HUES48 (cell line): Measurements from ENCODE around the gene SULT4A1.
A peak's percentile ranks its signal among the peaks of the same experiment; 100 is the strongest.

ENCODE experiments used
- H3K27ac ChIP-seq: one replicate; pipeline ENCODE4 v1.7.0; 2013; ENCODE audit warnings: low read depth, low read length, inconsistent platforms
- H3K27me3 ChIP-seq: 2 replicates; pipeline ENCODE4 v1.6.1; 2013; ENCODE audit warnings: mild to moderate bottlenecking, low read length; ENCODE audit not compliant: control insufficient read depth, insufficient read depth
- H3K36me3 ChIP-seq: 2 replicates; pipeline ENCODE4 v1.6.1; 2013; ENCODE audit warnings: low read length; ENCODE audit not compliant: control insufficient read depth, insufficient read depth
- H3K4me1 ChIP-seq: 2 replicates; pipeline ENCODE4 v1.6.1; 2013; ENCODE audit warnings: mild to moderate bottlenecking, low read length; ENCODE audit not compliant: control insufficient read depth, insufficient read depth
- H3K4me3 ChIP-seq: 2 replicates; pipeline ENCODE4 v1.5.1; 2013; ENCODE audit warnings: mild to moderate bottlenecking, low read depth, low read length
- H3K9ac ChIP-seq: 2 replicates; pipeline ENCODE4 v1.6.1; 2013; ENCODE audit warnings: mild to moderate bottlenecking, low read depth, low read length, moderate library complexity
- H3K9me3 ChIP-seq: 2 replicates; pipeline ENCODE4 v1.6.1; 2013; ENCODE audit warnings: low read length; ENCODE audit not compliant: control insufficient read depth, insufficient read depth

The SULT4A1 gene

GRCh38 chr22:43851058-43851978, 11.0 kb downstream of the SULT4A1 start:
- Histone ChIP-seq H3K36me3 (no peaks in the 10 kb centered on the region), H3K4me1 (peaks cover 7% of the 10 kb centered on the region; the same call in 1 of the 2 replicates), H3K9me3 (no peaks in the 10 kb centered on the region), H3K27ac (no peak overlapping the region), H3K4me3 (no peak overlapping the region), H3K27me3 (no peaks in the 10 kb centered on the region), H3K9ac (no peak overlapping the region)

- no peaks in the 10 kb centered on the region for H3K27me3 ChIP-seq
- peaks cover 15% of the 10 kb centered on the region; the same call in 1 of the 2 replicates for H3K4me1 ChIP-seq
- H3K27ac ChIP-seq = no peak overlapping the region
- H3K9me3 ChIP-seq = no peaks in the 10 kb centered on the region
- H3K4me3 ChIP-seq = no peak overlapping the region
- H3K9ac ChIP-seq = no peak overlapping the region
- H3K36me3 ChIP-seq = no peaks in the 10 kb centered on the region
These were observed 11.8 kb downstream of the SULT4A1 start for GRCh38 chr22:43850529-43850928.

- H3K27me3 ChIP-seq = no peaks in the 10 kb centered on the region
- no peak overlapping the region for H3K4me3 ChIP-seq
- no peaks in the 10 kb centered on the region for H3K36me3 ChIP-seq
- no peaks in the 10 kb centered on the region for H3K9me3 ChIP-seq
- peaks cover 16% of the 10 kb centered on the region; the same call in 1 of the 2 replicates for H3K4me1 ChIP-seq
- no peak overlapping the region for H3K27ac ChIP-seq
- no peak overlapping the region for H3K9ac ChIP-seq
These were observed 12.6 kb downstream of the SULT4A1 start for GRCh38 chr22:43849731-43850130.

DNA sequence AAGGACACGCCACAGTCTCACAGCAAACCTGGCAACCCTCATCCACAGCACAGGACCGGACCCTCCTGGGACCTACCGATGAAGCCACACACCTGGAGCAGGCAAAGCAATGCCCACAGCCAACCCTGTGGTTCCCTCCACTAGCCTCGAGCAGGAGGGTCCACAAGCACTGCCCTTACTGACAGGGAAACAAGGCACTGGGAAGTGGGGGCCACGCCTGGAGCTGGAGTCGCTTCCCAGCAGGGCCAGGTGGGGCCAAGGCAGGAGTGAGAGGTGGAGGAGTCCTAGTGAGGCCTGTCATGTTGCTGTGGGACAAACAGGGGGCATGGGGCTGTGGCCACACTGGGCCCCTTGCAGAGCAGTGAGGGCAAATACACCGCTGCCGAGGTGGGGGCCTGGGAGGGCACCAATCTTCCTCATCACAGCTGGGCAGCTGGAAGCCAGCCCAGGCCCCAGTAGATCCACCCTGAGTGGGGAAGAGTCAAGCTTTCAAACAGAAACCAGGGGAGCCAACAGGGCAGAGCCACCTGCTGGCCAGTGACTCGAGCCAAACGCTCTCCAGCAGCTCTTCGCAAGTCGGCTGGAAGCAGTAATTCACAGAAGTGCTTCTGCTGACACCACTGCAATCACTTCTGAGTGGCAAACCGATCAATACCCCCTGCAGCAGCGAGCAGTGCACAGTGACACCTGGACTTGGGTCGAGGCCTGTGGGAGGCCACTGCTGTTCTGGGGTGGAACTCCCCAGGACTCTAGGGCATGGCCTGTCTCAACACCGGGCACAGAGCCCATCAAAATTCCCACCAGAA, 13.7 kb downstream of the SULT4A1 start:
- no peaks in the 10 kb centered on the region for H3K9me3 ChIP-seq
- H3K27me3 ChIP-seq = no peaks in the 10 kb centered on the region
- no peak overlapping the region for H3K4me3 ChIP-seq
- H3K27ac ChIP-seq = peak overlapping the region; percentile 25
- H3K36me3 ChIP-seq = no peaks in the 10 kb centered on the region
- H3K4me1 ChIP-seq = peaks cover 12% of the 10 kb centered on the region; the same call in 1 of the 2 replicates
- no peak overlapping the region for H3K9ac ChIP-seq

GRCh38 chr22:43847376-43848289, 14.7 kb downstream of the SULT4A1 start:
- no peaks in the 10 kb centered on the region for H3K36me3 ChIP-seq

GRCh38 chr22:43846966-43847365, 15.3 kb downstream of the SULT4A1 start:
- Histone ChIP-seq H3K4me1 (peaks cover 12% of the 10 kb centered on the region; the same call in 1 of the 2 replicates), H3K9me3 (no peaks in the 10 kb centered on the region), H3K9ac (no peak overlapping the region), H3K36me3 (no peaks in the 10 kb centered on the region), H3K4me3 (no peak overlapping the region), H3K27ac (no peak overlapping the region), H3K27me3 (no peaks in the 10 kb centered on the region)

More at GRCh38 chr22:43847376-43848289, 14.7 kb downstream of the SULT4A1 start:
- Histone ChIP-seq H3K27ac (no peak overlapping the region), H3K4me1 (peaks cover 12% of the 10 kb centered on the region; the same call in 1 of the 2 replicates), H3K9me3 (no peaks in the 10 kb centered on the region), H3K4me3 (no peak overlapping the region), H3K27me3 (no peaks in the 10 kb centered on the region), H3K9ac (no peak overlapping the region)

- Histone ChIP-seq H3K4me3 (no peak overlapping the region), H3K27me3 (no peaks in the 10 kb centered on the region), H3K9ac (no peak overlapping the region), H3K9me3 (no peaks in the 10 kb centered on the region), H3K27ac (no peak overlapping the region), H3K36me3 (no peaks in the 10 kb centered on the region), H3K4me1 (peaks cover 12% of the 10 kb centered on the region; the same call in 1 of the 2 replicates)
These were observed 16.3 kb downstream of the SULT4A1 start for GRCh38 chr22:43845981-43846380.

DNA sequence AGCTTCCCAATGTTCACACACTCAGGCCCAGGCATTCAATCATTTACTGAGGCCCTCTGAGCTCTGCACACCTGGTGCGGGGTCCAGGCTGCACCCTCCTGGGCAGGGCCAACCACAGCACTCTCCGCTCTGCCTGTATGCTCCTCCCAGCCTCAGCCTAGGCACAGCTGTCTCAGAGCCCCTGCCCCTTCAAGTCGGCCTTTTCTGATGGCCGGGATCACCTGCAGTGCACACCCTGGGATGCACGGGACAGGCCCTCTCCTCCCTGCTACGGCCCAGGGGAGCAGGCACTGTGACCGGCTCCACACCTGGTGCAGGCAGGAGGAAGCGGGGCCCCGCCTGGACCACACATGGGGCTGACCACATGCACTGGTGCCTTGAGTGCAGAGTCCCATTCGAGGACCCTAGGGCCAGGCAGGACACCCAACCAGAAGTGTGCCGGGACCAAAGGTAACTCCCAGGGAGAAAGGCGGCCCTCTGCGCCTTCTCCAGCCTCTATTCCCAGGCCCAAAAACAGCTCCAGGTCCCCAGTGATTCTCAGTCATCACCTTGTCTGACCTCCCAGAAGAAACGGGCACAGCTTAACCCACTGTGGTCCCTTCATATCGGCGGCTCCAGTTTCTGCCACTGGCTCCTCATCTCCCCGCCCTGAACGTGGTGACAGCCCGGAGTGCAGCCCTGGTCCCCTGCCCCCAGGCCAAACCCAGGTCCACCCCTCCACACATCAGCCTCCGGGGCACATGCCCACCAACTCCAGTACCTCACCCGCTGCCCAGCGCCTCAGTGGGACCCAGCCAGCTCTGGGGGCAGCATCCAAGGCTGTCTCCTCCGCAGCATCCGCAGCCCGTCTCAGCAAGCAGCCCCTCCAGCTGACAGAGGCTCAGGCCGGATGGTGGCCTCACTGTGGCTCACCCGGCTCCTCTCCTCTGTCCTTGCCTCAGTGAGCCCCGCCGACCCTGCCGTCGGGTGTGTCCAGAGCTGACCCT, 17.5 kb downstream of the SULT4A1 start:
- Histone ChIP-seq H3K9ac (no peak overlapping the region), H3K27me3 (no peaks in the 10 kb centered on the region), H3K36me3 (no peaks in the 10 kb centered on the region), H3K27ac (no peak overlapping the region), H3K9me3 (no peaks in the 10 kb centered on the region), H3K4me1 (peaks cover 12% of the 10 kb centered on the region; the same call in 1 of the 2 replicates), H3K4me3 (no peak overlapping the region)

DNA sequence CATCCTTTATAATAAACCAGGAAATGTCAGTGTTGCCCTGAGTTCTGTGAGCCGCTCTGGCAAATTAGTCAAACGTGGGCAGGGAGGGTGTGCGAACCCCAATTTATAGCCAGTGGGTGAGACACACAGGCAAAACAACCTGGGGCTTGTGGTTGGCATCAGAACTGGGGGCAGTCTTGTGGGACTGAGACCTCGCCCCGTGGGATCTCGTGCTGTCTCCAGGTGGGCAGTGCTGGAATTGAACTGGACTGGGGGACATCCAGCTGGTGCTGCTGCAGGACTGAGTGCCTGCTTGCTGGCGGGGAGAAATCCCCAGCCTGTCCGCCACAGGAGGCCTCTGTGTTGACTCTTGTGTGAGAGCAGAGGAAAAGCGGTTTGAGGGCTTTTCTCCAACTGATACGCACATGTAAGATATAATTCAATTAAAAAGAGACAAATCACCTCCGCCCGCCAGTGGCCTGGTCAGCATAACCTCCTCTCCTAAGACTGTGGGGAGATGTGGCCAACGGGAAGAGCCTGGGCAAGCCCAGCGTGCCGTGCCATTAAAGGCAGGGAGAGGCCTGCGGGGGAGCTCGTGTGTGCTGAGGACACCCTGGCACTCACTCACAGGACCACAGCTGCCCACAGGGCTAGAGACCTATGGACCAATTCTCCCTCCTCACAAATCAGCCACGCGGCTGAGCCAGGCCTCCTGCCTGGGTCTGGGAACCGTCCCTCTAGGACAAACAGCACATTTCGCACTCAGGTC, 18.4 kb downstream of the SULT4A1 start:
- Histone ChIP-seq H3K36me3 (peaks cover 1% of the 10 kb centered on the region), H3K4me1 (peaks cover 11% of the 10 kb centered on the region; the same call in 1 of the 2 replicates), H3K27ac (no peak overlapping the region), H3K4me3 (no peak overlapping the region), H3K9ac (no peak overlapping the region), H3K27me3 (no peaks in the 10 kb centered on the region), H3K9me3 (no peaks in the 10 kb centered on the region)
